EL (cell line): ENCODE data around the gene BLM.
A peak's percentile ranks its signal among the peaks of the same experiment; 100 is the strongest.

Experiments used
- DNase-seq: peaks from one replicate; pipeline ENCODE4 v3.0.0-alpha.2; 2016

Gene BLM

GRCh38 chr15:90742087-90742486 is 24.9 kb downstream of the BLM start:
- DNase-seq: no peak

DNA sequence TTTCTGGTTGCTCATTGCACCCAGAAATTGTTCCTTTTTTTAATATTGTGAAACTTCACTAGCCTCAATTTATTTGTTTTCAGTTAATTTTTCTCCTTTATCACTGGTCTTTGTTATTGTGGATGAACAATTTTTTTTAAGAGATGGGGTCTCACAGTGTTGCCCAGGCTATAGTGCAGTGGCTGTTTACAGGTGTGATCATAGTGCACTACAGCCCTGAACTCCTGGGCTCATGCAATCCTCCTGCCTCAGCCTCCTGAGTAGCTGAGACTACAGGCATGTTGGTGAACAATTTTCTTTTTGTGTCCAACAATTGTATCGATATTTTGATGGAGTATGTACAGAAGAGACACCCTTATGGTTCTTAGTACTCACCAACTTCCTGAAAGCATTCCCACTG is 26.3 kb downstream of the BLM start:
- DNase-seq: no peak

DNA sequence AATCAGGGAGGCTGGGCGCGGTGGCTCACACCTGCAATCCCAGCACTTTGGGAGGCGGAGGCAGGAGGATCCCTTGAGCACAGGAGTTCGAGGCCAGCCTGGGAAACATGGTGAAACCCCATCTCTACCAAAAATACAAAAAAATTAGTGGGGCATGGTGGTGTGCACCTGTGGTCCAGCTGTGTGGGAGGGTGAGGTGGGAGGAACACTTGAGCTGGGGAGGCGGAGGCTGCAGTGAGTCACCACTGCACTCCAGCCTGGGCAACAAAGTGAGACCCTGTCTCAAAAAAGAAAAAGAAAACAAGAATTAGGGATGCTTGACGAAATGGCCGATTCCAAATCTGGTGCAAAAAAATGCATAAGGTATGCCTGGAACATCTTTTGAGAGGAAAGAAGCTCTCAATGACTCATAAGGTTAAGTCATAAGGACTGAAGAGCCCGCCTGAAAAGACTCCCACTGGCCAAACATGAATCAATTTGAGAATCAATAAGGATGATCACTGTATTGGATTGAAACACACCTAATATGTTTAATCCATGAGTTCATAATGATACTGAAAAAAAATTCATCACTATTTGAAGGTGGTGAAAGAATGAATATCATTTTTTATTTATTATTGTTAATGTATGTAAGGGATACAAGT is 27.7 kb downstream of the BLM start:
- no peak for DNase-seq

DNA sequence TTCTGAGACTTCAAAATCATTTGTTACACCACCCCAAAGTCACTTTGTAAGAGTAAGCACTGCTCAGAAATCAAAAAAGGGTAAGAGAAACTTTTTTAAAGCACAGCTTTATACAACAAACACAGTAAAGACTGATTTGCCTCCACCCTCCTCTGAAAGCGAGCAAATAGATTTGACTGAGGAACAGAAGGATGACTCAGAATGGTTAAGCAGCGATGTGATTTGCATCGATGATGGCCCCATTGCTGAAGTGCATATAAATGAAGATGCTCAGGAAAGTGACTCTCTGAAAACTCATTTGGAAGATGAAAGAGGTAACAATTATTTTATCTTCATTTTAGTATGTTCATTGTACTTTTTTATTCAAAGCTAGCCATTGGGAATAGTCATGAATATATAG is 32.6 kb downstream of the BLM start:
- no peak for DNase-seq

GRCh38 chr15:90750186-90750585 is 33.0 kb downstream of the BLM start:
- no peak for DNase-seq

DNA sequence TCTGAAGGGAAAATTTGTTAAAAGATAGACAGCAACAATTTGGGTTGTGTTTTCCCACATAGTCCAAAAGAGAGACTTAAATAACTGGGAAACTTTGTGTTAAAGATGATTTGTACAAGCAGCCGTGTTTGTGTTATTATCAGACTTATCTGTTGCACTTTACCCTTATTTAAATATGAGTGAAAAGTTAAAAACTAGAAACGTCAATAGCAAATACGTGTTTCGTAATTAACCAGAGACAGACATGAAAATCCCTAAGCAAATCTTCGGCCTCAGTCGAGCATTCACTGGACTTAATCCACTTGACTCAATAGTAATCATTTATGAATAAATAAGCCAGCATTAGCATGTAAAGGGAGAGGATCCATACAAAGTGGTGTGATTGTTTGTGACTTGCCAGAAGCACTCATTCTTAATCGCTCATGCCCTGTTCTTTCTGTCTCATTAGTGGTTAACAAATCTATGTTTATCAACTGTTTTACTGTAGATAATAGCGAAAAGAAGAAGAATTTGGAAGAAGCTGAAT is 34.2 kb downstream of the BLM start:
- no peak for DNase-seq

DNA sequence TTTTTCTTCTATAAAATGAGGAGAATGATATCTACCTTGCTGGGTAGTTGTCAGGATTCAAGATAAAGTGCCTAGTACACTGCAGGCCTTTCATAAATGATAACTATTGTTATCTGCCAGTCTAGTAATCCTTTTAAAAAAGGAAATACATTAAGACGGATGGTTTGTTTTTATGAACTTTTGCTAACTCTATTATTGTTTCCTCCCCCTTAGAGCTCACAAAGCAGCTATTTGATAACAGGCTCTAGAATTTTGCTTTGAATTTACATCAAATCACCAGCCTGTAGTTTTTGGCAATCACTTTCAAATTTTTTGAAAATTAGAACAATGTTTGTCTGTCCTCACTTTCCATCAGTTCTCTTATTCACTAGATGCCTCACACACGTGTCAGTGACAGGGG is 39.8 kb downstream of the BLM start:
- no peak for DNase-seq

DNA sequence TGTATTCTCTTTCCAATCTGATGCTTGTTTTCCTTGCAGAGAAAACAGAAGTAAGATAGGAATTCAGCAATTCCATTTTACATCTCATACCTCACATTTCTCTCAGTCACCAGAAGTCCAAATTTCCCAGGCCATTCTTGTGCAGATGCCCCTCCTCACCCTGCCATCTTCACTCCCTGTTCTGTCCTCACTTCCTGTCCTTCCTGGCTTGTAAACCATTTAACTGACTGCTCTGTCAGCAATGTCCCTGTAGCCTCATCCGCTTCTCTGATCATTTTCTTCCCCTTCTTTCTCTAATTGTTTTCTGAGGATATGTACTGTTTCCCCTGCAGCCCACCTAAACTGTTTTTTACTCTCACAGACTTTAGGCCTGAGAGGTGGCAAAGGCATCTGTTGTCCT is 40.3 kb downstream of the BLM start:
- DNase-seq: no peak

DNA sequence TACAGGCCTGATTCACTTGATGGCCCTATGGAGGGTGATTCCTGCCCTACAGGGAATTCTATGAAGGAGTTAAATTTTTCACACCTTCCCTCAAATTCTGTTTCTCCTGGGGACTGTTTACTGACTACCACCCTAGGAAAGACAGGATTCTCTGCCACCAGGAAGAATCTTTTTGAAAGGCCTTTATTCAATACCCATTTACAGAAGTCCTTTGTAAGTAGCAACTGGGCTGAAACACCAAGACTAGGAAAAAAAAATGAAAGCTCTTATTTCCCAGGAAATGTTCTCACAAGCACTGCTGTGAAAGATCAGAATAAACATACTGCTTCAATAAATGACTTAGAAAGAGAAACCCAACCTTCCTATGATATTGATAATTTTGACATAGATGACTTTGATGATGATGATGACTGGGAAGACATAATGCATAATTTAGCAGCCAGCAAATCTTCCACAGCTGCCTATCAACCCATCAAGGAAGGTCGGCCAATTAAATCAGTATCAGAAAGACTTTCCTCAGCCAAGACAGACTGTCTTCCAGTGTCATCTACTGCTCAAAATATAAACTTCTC is 43.6 kb downstream of the BLM start:
- DNase-seq: no peak

GRCh38 chr15:90761629-90762028 is 44.5 kb downstream of the BLM start:
- DNase-seq: no peak

GRCh38 chr15:90762109-90762508 is 45.0 kb downstream of the BLM start:
- no peak for DNase-seq

- DNase-seq: no peak
Observed at GRCh38 chr15:90763366-90764099, 46.4 kb downstream of the BLM start.

- DNase-seq: no peak
Observed at GRCh38 chr15:90765531-90765930, 48.4 kb downstream of the BLM start.

DNA sequence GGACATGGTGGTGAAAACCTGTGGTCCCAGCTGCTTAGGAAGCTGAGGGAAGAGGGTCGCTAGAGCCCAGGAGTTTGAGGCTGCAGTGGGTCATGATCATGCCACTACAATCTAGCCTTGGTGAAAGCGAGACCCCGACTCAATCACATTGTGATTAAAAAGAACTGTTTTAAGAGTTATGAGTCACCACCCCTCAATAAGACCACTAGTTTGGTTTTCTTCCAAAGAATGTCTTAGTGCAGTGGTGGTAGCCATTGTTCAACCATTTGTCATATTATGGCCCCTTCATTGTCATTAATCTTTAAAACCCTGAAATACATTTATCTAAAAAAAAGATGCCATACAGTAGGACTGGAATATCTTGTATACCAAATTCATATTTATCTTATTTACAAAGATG is 48.8 kb downstream of the BLM start:
- peak; percentile 12 for DNase-seq

DNA sequence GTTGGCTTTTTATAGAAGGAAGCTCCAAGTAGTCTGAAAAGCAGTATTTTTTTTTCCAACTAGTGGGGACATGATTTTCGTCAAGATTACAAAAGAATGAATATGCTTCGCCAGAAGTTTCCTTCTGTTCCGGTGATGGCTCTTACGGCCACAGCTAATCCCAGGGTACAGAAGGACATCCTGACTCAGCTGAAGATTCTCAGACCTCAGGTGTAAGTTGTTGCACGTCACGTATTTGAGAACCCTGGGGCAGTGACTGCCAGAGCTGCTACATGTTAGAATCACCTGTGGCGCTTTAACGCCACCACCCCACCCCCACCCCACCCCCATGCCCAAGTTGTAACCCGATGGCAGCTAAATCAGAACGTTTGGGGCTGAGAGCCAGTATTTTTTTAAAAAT is 52.2 kb downstream of the BLM start:
- DNase-seq: no peak

DNA sequence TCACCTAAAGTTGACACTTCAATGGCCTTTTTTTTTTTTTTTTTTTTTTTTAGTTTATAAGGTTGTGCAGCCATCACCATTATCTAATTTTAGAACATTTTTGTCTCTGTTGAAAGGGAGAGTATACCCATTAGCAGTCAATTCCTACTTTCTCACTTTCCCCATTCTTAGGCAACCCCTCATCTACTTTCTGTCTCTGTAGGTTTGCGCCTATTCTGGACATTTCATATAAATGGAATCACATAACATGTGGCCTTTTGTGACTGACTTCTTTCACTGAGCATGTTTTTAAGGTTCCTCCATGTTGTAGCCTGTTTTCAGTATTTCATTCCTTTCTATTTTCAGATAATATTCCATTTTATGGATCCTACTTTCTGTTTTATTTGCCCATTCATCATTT is 56.3 kb downstream of the BLM start:
- no peak for DNase-seq

- DNase-seq: peak; percentile 88
Observed at GRCh38 chr15:90774731-90775514, 57.8 kb downstream of the BLM start.

DNA sequence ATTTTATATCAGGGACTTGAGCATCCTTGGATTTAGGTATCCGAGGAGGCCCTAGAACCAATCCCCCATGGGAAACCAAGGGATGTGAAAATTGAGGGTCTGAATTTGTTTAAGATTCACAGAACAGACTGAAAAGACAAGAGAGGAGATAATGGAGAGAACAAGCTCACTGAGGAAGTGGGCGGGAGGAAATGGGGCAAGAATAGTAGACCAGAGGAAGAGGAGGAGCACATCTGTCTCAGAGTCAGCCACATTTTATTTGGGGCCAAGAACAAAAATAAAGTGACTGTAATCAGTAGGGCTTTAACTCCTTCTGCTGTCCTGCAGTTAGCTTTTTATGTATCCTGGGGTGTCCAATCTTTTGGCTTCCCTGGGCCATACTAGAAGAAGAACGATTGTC is 63.8 kb downstream of the BLM start:
- no peak for DNase-seq

DNA sequence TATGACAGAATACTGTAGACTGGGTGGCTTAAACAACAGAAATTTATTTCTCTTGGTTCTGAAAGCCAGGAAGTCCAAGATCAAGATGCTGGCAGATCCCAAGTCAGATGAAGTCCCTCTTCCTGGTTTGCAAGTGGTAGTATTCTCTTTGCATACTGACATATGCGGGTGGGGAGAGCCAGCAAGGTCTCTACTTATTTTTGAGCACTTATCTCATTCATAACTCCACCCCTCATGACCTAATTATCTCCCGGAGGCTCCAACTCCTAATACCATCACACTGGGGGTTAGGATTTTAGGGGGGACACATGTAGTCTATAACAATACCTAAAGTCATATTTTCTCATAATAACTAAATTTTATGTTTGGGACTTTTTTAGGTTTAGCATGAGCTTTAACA is 65.3 kb downstream of the BLM start:
- DNase-seq: no peak

DNA sequence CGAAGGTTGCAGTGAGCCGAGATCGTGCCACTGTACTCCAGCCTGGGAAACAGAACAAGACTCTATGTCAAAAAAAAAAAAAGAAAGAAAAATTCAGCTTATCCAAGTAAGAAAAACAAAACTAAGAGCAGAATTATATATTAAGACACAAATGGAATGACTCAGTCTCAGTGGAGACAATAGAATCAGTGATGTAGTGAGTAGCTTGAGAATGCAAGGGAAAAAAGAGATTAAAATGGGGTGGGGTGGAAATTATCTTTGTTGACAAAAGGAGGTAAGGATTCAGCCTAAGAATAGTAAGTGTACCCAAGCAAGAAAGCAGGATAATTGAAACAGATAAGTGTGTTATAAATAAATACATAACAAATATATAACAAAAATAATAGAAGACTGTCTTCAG is 70.7 kb downstream of the BLM start:
- DNase-seq: no peak

DNA sequence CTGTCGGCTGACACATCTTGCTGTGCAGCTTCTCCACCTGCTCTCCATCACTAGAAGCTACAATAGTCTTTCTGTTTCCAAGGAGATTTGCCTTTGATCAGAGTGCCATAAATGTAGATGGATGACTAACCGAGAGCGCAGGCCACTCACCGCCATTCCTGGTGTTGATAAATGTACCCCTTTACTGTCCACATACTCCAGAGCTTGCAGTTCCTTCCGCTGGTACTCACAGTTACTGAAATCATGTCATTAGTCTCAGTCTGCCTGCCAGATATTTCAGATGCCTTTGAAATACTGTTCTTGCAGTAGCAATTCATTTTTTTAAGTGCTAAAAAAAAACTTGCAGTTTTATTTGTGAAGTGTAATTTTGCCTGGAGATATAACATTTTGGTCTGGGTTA is 72.3 kb downstream of the BLM start:
- no peak for DNase-seq

DNA sequence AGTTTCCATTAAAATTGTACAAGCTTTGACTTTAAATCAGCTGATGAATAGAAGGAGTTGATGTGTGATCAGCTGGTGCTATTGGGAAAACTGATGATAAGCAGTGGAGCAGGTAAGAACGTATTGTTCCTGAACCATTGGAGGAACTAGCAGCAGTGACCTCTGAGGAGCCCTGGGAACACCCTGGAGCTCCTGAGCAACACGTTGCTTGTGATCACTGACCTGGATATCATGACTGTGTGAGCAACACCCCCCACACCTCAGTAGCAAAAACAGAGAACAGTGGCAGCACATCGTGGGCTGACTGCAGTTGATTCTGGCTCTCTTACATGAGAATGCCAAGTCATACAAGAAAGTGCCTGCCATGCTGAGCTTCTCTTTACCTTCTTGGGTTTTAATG is 72.9 kb downstream of the BLM start:
- no peak for DNase-seq

DNA sequence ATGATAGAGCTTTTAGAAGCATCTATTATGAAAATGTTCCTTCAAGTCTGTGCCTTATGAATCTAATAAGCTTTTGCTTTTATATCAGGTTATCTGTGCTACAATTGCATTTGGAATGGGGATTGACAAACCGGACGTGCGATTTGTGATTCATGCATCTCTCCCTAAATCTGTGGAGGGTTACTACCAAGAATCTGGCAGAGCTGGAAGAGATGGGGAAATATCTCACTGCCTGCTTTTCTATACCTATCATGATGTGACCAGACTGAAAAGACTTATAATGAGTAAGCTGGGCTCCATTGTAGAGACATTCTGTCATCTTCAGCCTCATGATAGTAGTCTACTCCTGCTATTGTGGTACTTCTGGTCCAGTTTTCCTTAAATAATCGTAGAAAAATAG is 73.4 kb downstream of the BLM start:
- no peak for DNase-seq

- DNase-seq: no peak
Observed at GRCh38 chr15:90794538-90794937, 77.4 kb downstream of the BLM start.
